ENCODE measurements around the gene AMELX. TPM values are rescaled to one million over a fixed set of nuclear protein-coding genes. Genes with fewer than 3 reads are reported as not detected.

Gene AMELX
- total RNA-seq, 1 experiment from 2014 or later, result not detected

DNA sequence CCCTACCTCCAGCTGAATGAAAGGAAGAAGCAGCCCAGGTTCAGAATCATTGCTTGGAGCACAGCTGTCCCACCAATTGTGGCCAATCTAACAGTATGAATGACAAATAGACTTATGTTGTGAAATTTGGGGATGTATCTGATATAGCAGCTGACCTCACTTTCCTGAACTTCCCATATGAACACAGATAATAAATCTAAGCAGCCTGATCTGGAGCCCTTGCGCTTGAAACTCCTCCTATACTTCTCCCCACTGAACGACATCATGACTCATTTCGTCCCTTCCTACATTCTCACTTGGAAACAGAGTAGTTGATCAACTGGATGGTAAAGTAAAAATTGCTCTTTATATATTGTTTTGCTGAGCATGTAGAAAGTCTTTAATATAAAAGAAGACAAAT lies 24.2 kb upstream of the AMELX start:
- POLR2A ChIA-PET, result no interaction called here
- CTCF ChIA-PET, result no interaction called here
- Histone ChIP-seq H3K27ac (ENCODE audit: low read length) (no peak overlapping the region), H3K36me3 (ENCODE audit: control insufficient read depth, insufficient read depth, low read length) (no peaks in the 10 kb centered on the region), H3K4me3 (ENCODE audit: low read depth in 2 of 2, low read length in 2 of 2) (no peak overlapping the region), H3K9me3 (ENCODE audit: control insufficient read depth, insufficient read depth, low read depth, low read length) (no peaks in the 10 kb centered on the region), H3K4me1 (ENCODE audit: control insufficient read depth, insufficient read depth, low read length) (no peaks in the 10 kb centered on the region), H3K27me3 (ENCODE audit: control insufficient read depth, insufficient read depth, low read length) (no peaks in the 10 kb centered on the region)
- no TSS peak for BruUV-seq (replicated peaks)
- DNase-seq (ENCODE audit: low read depth, low spot score) (no peak), ATAC-seq (no peak)
- intact Hi-C loops (cut with micrococcal nuclease; ENCODE audit: unreplicated experiment), result no loop called here
- TF ChIP-seq, protein P1, sequence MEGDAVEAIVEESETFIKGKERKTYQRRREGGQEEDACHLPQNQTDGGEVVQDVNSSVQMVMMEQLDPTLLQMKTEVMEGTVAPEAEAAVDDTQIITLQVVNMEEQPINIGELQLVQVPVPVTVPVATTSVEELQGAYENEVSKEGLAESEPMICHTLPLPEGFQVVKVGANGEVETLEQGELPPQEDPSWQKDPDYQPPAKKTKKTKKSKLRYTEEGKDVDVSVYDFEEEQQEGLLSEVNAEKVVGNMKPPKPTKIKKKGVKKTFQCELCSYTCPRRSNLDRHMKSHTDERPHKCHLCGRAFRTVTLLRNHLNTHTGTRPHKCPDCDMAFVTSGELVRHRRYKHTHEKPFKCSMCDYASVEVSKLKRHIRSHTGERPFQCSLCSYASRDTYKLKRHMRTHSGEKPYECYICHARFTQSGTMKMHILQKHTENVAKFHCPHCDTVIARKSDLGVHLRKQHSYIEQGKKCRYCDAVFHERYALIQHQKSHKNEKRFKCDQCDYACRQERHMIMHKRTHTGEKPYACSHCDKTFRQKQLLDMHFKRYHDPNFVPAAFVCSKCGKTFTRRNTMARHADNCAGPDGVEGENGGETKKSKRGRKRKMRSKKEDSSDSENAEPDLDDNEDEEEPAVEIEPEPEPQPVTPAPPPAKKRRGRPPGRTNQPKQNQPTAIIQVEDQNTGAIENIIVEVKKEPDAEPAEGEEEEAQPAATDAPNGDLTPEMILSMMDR (IDR thresholded peaks at IDR 0.05), result no peak
- TF ChIP-seq TCF7L2 (IDR thresholded peaks at IDR 0.05; ENCODE audit: low read depth, low read length), result no peak
- no peak for TF ChIP-seq POLR2AphosphoS5 (IDR thresholded peaks at IDR 0.05; ENCODE audit: low read depth, low read length)
- no peak for TF ChIP-seq SIN3A (IDR thresholded peaks at IDR 0.05; ENCODE audit: borderline replicate concordance, insufficient read depth, low read depth, low read length)
- TF ChIP-seq, protein P2, sequence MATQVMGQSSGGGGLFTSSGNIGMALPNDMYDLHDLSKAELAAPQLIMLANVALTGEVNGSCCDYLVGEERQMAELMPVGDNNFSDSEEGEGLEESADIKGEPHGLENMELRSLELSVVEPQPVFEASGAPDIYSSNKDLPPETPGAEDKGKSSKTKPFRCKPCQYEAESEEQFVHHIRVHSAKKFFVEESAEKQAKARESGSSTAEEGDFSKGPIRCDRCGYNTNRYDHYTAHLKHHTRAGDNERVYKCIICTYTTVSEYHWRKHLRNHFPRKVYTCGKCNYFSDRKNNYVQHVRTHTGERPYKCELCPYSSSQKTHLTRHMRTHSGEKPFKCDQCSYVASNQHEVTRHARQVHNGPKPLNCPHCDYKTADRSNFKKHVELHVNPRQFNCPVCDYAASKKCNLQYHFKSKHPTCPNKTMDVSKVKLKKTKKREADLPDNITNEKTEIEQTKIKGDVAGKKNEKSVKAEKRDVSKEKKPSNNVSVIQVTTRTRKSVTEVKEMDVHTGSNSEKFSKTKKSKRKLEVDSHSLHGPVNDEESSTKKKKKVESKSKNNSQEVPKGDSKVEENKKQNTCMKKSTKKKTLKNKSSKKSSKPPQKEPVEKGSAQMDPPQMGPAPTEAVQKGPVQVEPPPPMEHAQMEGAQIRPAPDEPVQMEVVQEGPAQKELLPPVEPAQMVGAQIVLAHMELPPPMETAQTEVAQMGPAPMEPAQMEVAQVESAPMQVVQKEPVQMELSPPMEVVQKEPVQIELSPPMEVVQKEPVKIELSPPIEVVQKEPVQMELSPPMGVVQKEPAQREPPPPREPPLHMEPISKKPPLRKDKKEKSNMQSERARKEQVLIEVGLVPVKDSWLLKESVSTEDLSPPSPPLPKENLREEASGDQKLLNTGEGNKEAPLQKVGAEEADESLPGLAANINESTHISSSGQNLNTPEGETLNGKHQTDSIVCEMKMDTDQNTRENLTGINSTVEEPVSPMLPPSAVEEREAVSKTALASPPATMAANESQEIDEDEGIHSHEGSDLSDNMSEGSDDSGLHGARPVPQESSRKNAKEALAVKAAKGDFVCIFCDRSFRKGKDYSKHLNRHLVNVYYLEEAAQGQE (IDR thresholded peaks at IDR 0.05; ENCODE audit: insufficient read depth in 1 of 2, low read depth in 2 of 2, low read length in 1 of 2), result no peak
- in situ Hi-C loops (cut with HindIII; ENCODE audit: low pct_unique_long_range_greater_than_20kb, low sequenced_read_pairs), result no loop called here

DNA sequence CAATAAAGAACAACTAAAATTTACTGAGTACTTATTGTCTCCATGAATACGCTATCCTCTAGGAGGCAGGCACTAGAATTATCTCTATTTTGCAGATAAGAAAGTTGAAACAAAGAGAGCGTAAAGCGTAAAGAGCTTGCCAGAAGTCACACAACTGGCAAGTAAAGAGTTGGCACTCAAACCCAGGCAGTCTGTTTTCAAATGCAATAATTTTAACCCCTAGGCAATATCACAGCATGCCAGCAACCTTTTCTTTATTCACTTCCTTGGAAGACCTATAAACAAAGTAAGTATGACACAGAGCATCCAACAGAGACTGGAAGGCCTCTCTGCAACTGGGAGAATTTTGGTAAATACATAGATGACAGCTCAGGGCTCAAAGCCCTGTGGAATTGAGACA lies 23.2 kb upstream of the AMELX start:
- ChIA-PET CTCF (no interaction called here), POLR2A (no interaction called here)
- no peaks in the 10 kb centered on the region for H3K4me1 ChIP-seq (ENCODE audit: control insufficient read depth, insufficient read depth, low read length)
- DNase-seq (ENCODE audit: low read depth, low spot score), result no peak
- H3K9me3 ChIP-seq (ENCODE audit: control insufficient read depth, insufficient read depth, low read depth, low read length), result no peaks in the 10 kb centered on the region
- ATAC-seq, result no peak
- H3K4me3 ChIP-seq (ENCODE audit: low read depth in 2 of 2, low read length in 2 of 2), result no peak overlapping the region
- BruUV-seq (replicated peaks), result no TSS peak
- intact Hi-C loops (cut with micrococcal nuclease; ENCODE audit: unreplicated experiment), result no loop called here
- H3K27ac ChIP-seq (ENCODE audit: low read length), result no peak overlapping the region
- H3K36me3 ChIP-seq (ENCODE audit: control insufficient read depth, insufficient read depth, low read length), result no peaks in the 10 kb centered on the region
- in situ Hi-C loops (cut with HindIII; ENCODE audit: low pct_unique_long_range_greater_than_20kb, low sequenced_read_pairs), result no loop called here
- H3K27me3 ChIP-seq (ENCODE audit: control insufficient read depth, insufficient read depth, low read length), result no peaks in the 10 kb centered on the region
- TF ChIP-seq, protein P1 (IDR thresholded peaks at IDR 0.05), result no peak
- TF ChIP-seq POLR2AphosphoS5 (IDR thresholded peaks at IDR 0.05; ENCODE audit: low read depth, low read length) (no peak), SIN3A (IDR thresholded peaks at IDR 0.05; ENCODE audit: borderline replicate concordance, insufficient read depth, low read depth, low read length) (no peak), TCF7L2 (IDR thresholded peaks at IDR 0.05; ENCODE audit: low read depth, low read length) (no peak)
- TF ChIP-seq, protein P2 (IDR thresholded peaks at IDR 0.05; ENCODE audit: insufficient read depth in 1 of 2, low read depth in 2 of 2, low read length in 1 of 2), result no peak
